K562 (cell line): ENCODE data around the gene NTM. TPM values are rescaled to one million over a fixed set of nuclear protein-coding genes. Genes with fewer than 3 reads are reported as not detected.

ENCODE experiments used
- ATAC-seq: fragments of 200-7000 bp; cut with Tn5 transposase; 3 replicates; pipeline ENCODE4 v1.9.1; 2020; ENCODE audit warnings: moderate library complexity
- BruUV-seq: library from RNA; stranded (reverse); fragments of 400-500 nt; replicated peaks from 2 replicates; lab custom pipeline; 2021; lab: Mats Ljungman, UMichigan
- CTCF ChIA-PET: fragments of 300-600 bp; formaldehyde crosslinking; extraction: SDS; loops from one replicate; lab custom pipeline; 2021; ENCODE audit warnings: low intra/inter-chr PET ratio; lab: Yijun Ruan, JAX
- POLR2A ChIA-PET: fragments of 300-600, 350-650 bp; sonication (Branson Sonifier 250); formaldehyde crosslinking; extraction: SDS; loops from one replicate; lab custom pipeline; 2021; ENCODE audit warnings: antibody characterized with exemption, inconsistent platforms; lab: Yijun Ruan, JAX
- DNase-seq, 4 experiments: peaks; one replicate each; pipeline versions ENCODE4 v3.0.0 to v3.0.0-alpha.2; 2011 to 2018; ENCODE audit warnings: low spot score in 3 of 4, mixed read lengths in 3 of 4; ENCODE audit errors: extremely low read depth in 1 of 4
- FAIRE-seq: peaks from 2 replicates; lab custom pipeline; 2011; peaks lifted over from hg19 to GRCh38; lab: Jason Lieb, UNC
- H2AFZ ChIP-seq: 2 replicates; pipeline ENCODE4 v1.6.0; 2011; ENCODE audit warnings: low read depth, low read length, control low read depth, inconsistent platforms
- H3K27ac ChIP-seq: fragments of 200-600 bp; 3 replicates; pipeline ENCODE4 v1.8.0; 2011; ENCODE audit warnings: low read depth, mild to moderate bottlenecking, control low read depth, inconsistent platforms, low read length, moderate library complexity, mixed read lengths; ENCODE audit errors: extremely low read depth
- H3K27me3 ChIP-seq, 2 experiments: fragments of 300-600 bp in 1 of 2; 2 replicates in 1 of 2; 3 replicates in 1 of 2; pipeline versions ENCODE4 v1.6.0 to v1.8.0; 2011; ENCODE audit warnings: inconsistent platforms in 2 of 2, low read length in 2 of 2, mild to moderate bottlenecking in 1 of 2, mixed read lengths in 1 of 2, moderate library complexity in 1 of 2; ENCODE audit not compliant: control insufficient read depth in 2 of 2, insufficient read depth in 2 of 2
- H3K36me3 ChIP-seq: fragments of 300-600 bp; 3 replicates; pipeline ENCODE4 v1.8.0; 2011; ENCODE audit warnings: mild to moderate bottlenecking, low read length, inconsistent platforms; ENCODE audit not compliant: control insufficient read depth, insufficient read depth
- H3K4me1 ChIP-seq, 2 experiments: fragments of 200-600 bp in 1 of 2; replicated peaks in 1 of 2; 2 replicates in 1 of 2; 3 replicates in 1 of 2; pipeline versions ENCODE4 v1.5.1 to v1.8.0; 2011; ENCODE audit warnings: inconsistent platforms in 2 of 2, low read length in 2 of 2, mild to moderate bottlenecking in 1 of 2, mixed read lengths in 1 of 2, moderate library complexity in 1 of 2; ENCODE audit not compliant: control insufficient read depth in 2 of 2, insufficient read depth in 2 of 2
- H3K4me2 ChIP-seq: 2 replicates; pipeline ENCODE4 v1.6.1; 2011; ENCODE audit warnings: low read length, control low read depth, inconsistent platforms, mixed read lengths; ENCODE audit not compliant: insufficient read depth
- H3K4me3 ChIP-seq: fragments of 200-600 bp; sonication (generic), shearing (Covaris generic); 2 replicates; pipeline ENCODE4 v1.5.1; 2016; ENCODE audit warnings: control low read depth, inconsistent platforms
- H3K79me2 ChIP-seq: fragments of 200-600 bp; 3 replicates; pipeline ENCODE4 v1.8.0; 2011; ENCODE audit warnings: low read length, inconsistent platforms; ENCODE audit not compliant: control insufficient read depth, insufficient read depth
- H3K9ac ChIP-seq, 2 experiments: 2 replicates each; pipeline versions ENCODE4 v1.6.0 to v1.6.1; 2011; ENCODE audit warnings: low read depth in 2 of 2, low read length in 2 of 2, control low read depth in 1 of 2, inconsistent platforms in 1 of 2, mild to moderate bottlenecking in 1 of 2, mixed read lengths in 1 of 2; ENCODE audit not compliant: insufficient read depth in 1 of 2
- H3K9me1 ChIP-seq: one replicate; pipeline ENCODE4 v1.6.0; 2011; ENCODE audit warnings: inconsistent platforms, mild to moderate bottlenecking, low read length, moderate library complexity; ENCODE audit not compliant: control insufficient read depth, insufficient read depth
- H3K9me3 ChIP-seq: replicated peaks from 2 replicates; pipeline ENCODE4 v1.5.1; 2011; ENCODE audit warnings: low read depth, low read length, inconsistent platforms; ENCODE audit not compliant: control insufficient read depth, insufficient read depth
- H4K20me1 ChIP-seq: replicated peaks from 2 replicates; pipeline ENCODE4 v1.6.1; 2011; ENCODE audit warnings: low read length, inconsistent platforms, mixed read lengths; ENCODE audit not compliant: control insufficient read depth, insufficient read depth
- DDX20 ChIP-seq: fragments of 450-650 bp; IDR thresholded peaks from 2 replicates; pipeline ENCODE4 v1.6.1; 2016; ENCODE audit warnings: missing genetic modification characterization, low read depth, mild to moderate bottlenecking, missing compliant biosample characterization, moderate library complexity
- MXI1 ChIP-seq: IDR thresholded peaks from 2 replicates; pipeline ENCODE4 v1.6.1; 2011; ENCODE audit warnings: low read depth, mild to moderate bottlenecking, improper control_type of control experiment, low read length
- NBN ChIP-seq: fragments of 450-650 bp; IDR thresholded peaks from 2 replicates; pipeline ENCODE4 v1.6.1; 2016; ENCODE audit warnings: low read depth, mild to moderate bottlenecking
- SPI1 ChIP-seq: IDR thresholded peaks from 2 replicates; pipeline ENCODE4 v1.6.1; 2011; ENCODE audit warnings: low read depth, low read length, control low read depth, borderline replicate concordance
- USF1 ChIP-seq: sonication (generic); formaldehyde crosslinking; IDR thresholded peaks from 2 replicates; pipeline ENCODE4 v1.9.0; 2022; ENCODE audit warnings: mild to moderate bottlenecking, missing genetic modification reagents
- ZNF232 ChIP-seq: sonication (generic); formaldehyde crosslinking; IDR thresholded peaks from 2 replicates; pipeline ENCODE4 v1.8.0; 2022; ENCODE audit warnings: mild to moderate bottlenecking, missing genetic modification reagents
- ZNF274 ChIP-seq: IDR thresholded peaks from 2 replicates; pipeline ENCODE4 v1.6.1; 2011; ENCODE audit warnings: low read depth, mild to moderate bottlenecking, low read length, moderate library complexity, borderline replicate concordance
- in situ Hi-C: fragments of 300-500 bp; cut with MboI; formaldehyde crosslinking; loops from 4 replicates; pipeline ENCODE4 v1.15.0; 2018; ENCODE audit warnings: inconsistent platforms, mixed read lengths
- intact Hi-C: fragments of 100-400 bp; cut with micrococcal nuclease; formaldehyde crosslinking; loops from 2 replicates; pipeline ENCODE4 v1.14.2; 2022
- polyA plus RNA-seq, 8 experiments: library from polyadenylated mRNA; depleted of rRNA in 4 of 8; stranded (reverse) in 5 of 8; unstranded in 3 of 8; fragments of >200 nt; fragmentation: Nextera tagmentation in 2 of 8; fragmentation: Illumina TruSeq in 1 of 8; extraction: Ambion mirVana in 2 of 8; extraction: Trizol in 1 of 8; gene quantifications; 2 replicates each; pipeline versions ENCODE4 v1.2.1 to v1.2.3, GENCODE V29; 2011 to 2014; ENCODE audit warnings: inconsistent platforms in 1 of 8, missing spikeins in 1 of 8
- total RNA-seq, 7 experiments: library from RNA; depleted of rRNA in 6 of 7; stranded (reverse); fragments of >200 nt in 6 of 7; fragmentation: Illumina TruSeq in 2 of 7; extraction: Trizol in 2 of 7; gene quantifications; 2 replicates each; pipeline versions ENCODE4 v1.2.1 to v1.2.3, GENCODE V29; 2011 to 2021; ENCODE audit warnings: low replicate concordance in 1 of 7
- TF ChIP-seq, protein P1 (sequence below): fragments of 250-450 bp; sonication (Bioruptor Pico); IDR thresholded peaks from 2 replicates; pipeline ENCODE4 v1.4.0; 2020; ENCODE audit warnings: mild to moderate bottlenecking, moderate library complexity, borderline replicate concordance

The NTM gene
- total and polyA plus RNA-seq, 9 of the 15 experiments (the other 6 are each of a cell fraction or from before 2014, with no cell fraction given), result not detected

DNA sequence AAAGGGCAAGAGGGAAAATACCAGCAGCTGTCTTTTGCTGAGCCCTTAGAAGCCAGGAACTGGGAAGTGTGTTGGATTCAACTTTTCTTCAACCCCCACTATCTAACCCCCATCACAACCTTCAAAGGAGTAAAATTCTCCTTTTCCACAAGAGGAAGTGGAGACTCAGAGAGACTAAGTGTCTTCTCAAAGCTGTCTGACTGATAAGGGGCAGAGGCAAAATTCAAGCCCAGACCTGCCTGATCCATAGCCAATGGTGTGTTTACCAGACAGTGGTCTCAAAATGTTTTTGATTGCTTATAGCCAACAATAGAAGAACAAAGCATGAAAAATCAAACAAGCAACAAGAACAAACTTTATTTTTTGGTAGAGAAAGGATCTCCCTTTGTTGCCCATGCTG is 707.0 kb downstream of the NTM start:
- no peak for FAIRE-seq
- no peaks in the 10 kb centered on the region for H4K20me1 ChIP-seq
- ATAC-seq, result no peak
- no TSS peak for BruUV-seq
- no peaks in the 10 kb centered on the region for H3K27me3 ChIP-seq
- no peaks in the 10 kb centered on the region for H3K79me2 ChIP-seq
- in situ Hi-C loops (no loop called here), intact Hi-C loops (no loop called here)
- no peak overlapping the region for H3K27ac ChIP-seq
- ChIA-PET CTCF (no interaction called here), POLR2A (no interaction called here)
- H3K4me1 ChIP-seq, result no peaks in the 10 kb centered on the region
- H3K9ac ChIP-seq, result no peak overlapping the region
- TF ChIP-seq USF1 (CRISPR knock-in tag) (no peak), MXI1 (no peak), SPI1 (no peak), ZNF232 (CRISPR knock-in tag) (no peak), NBN (no peak), ZNF274 (no peak), DDX20 (tag) (no peak)
- TF ChIP-seq, protein P1, sequence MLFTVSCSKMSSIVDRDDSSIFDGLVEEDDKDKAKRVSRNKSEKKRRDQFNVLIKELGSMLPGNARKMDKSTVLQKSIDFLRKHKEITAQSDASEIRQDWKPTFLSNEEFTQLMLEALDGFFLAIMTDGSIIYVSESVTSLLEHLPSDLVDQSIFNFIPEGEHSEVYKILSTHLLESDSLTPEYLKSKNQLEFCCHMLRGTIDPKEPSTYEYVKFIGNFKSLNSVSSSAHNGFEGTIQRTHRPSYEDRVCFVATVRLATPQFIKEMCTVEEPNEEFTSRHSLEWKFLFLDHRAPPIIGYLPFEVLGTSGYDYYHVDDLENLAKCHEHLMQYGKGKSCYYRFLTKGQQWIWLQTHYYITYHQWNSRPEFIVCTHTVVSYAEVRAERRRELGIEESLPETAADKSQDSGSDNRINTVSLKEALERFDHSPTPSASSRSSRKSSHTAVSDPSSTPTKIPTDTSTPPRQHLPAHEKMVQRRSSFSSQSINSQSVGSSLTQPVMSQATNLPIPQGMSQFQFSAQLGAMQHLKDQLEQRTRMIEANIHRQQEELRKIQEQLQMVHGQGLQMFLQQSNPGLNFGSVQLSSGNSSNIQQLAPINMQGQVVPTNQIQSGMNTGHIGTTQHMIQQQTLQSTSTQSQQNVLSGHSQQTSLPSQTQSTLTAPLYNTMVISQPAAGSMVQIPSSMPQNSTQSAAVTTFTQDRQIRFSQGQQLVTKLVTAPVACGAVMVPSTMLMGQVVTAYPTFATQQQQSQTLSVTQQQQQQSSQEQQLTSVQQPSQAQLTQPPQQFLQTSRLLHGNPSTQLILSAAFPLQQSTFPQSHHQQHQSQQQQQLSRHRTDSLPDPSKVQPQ (CRISPR knock-in tag), result no peak
- no peaks in the 10 kb centered on the region for H3K36me3 ChIP-seq
- H3K4me2 ChIP-seq, result no peak overlapping the region
- peaks cover 3% of the 10 kb centered on the region; the same call in 1 of the 2 replicates for H3K9me3 ChIP-seq
- H2AFZ ChIP-seq, result no peak overlapping the region
- no peak overlapping the region for H3K4me3 ChIP-seq
- no peaks in the 10 kb centered on the region for H3K9me1 ChIP-seq
- no peak for DNase-seq
